Measurements from ENCODE around the gene HNRNPUL2. TPM values are rescaled to one million over a fixed set of nuclear protein-coding genes. Genes with fewer than 3 reads are reported as not detected.
A peak's percentile ranks its signal among the peaks of the same experiment; 100 is the strongest.

HNRNPUL2 gene
- 58.6 TPM for total RNA-seq (ENCODE audit: unreplicated experiment)
- long read RNA-seq, partial matches to known transcripts = 0 of 1 reads
- long read RNA-seq, other reads (novel, unspliced or antisense) = 1 of 1 reads

DNA sequence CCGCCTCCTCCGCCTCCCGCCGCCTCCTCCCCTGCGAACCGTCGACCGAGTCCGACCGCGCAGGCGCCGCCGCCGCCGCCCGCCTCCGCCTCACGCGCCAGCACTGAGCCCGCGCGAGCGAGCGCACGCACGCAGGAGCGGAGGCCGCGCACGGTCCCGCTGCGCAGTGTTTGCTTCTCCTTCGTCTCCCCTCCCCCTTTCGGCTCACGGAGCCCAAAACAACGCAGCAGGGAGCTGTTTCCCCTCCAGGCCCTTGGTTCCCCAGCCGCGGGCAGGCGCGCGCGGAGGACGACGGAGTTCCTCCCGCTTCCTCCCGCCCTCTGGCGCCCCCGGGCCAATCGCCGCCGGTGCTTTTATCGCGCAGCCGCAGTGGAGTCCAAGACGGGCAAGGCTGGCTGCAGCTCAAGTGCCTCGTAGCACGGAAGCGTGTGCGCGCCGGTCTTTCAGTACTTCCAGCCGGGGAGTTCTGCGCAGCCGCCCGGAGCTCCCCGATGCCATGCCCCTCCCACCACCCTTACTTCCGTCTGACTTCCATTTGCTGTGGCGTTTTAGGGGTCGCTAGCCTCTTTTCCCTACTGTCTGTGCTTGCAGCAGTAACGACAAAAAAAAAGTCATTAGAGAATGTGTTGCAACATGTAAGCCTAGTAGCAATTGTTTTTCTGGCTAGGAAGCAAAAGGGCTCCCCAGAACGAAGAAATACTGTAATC, at the start of gene HNRNPUL2:
TSS of gene HNRNPUL2 (minus strand) at position 293 of the 707 bp plus-strand sequence. CDS start 301 bp downstream, outside the sequence.
- H3K36me3 Mint-ChIP-seq (ENCODE audit: unreplicated experiment) = no peaks in the 10 kb centered on the region
- DNase-seq = peak; percentile 98
- peaks cover 19% of the 10 kb centered on the region for H3K4me1 Mint-ChIP-seq (ENCODE audit: low read depth, unreplicated experiment)
- peaks cover 13% of the 10 kb centered on the region for H3K9me3 Mint-ChIP-seq (ENCODE audit: unreplicated experiment)
- peak within 1 kb of the TSS; percentile 96 for H3K27ac Mint-ChIP-seq (ENCODE audit: unreplicated experiment)
- no peak for TF ChIP-seq CTCF (IDR thresholded peaks at IDR 0.05; ENCODE audit: partially characterized antibody, unreplicated experiment)
- peak within 1 kb of the TSS; percentile 99 for H3K4me3 Mint-ChIP-seq (ENCODE audit: unreplicated experiment)
- peaks cover 12% of the 10 kb centered on the region for H3K27me3 Mint-ChIP-seq (ENCODE audit: unreplicated experiment)

GRCh38 chr11:62775646-62776045, 48.4 kb upstream of the HNRNPUL2 start:
- DNase-seq = no peak
- peaks cover 6% of the 10 kb centered on the region for H3K9me3 Mint-ChIP-seq (ENCODE audit: unreplicated experiment)
- H3K36me3 Mint-ChIP-seq (ENCODE audit: unreplicated experiment) = no peaks in the 10 kb centered on the region
- TF ChIP-seq CTCF (IDR thresholded peaks at IDR 0.05; ENCODE audit: partially characterized antibody, unreplicated experiment) = no peak
- no peaks in the 10 kb centered on the region for H3K27me3 Mint-ChIP-seq (ENCODE audit: unreplicated experiment)
- peak overlapping the region; percentile 12 for H3K27ac Mint-ChIP-seq (ENCODE audit: unreplicated experiment)
- peak overlapping the region; percentile 15 for H3K4me3 Mint-ChIP-seq (ENCODE audit: unreplicated experiment)
- peaks cover 2% of the 10 kb centered on the region for H3K4me1 Mint-ChIP-seq (ENCODE audit: low read depth, unreplicated experiment)

DNA sequence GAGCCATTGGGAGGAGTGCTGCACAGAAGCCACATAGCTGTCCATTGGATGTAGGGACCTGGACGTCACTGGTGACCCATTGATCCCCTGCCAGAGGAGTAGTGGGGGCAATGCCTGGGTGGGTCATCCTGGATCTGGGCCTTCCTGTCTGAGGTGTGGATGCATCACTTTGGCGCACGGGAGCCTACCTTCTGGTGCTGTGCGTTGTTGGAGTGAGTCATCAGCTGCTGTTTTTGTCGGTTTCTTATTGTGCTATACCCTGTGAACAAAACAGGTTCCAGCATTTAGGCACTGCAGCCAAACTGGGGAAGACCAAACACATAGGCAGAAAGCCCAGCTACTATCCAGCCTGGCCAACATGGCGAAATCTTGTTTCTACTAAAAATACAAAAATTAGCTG, 47.1 kb upstream of the HNRNPUL2 start:
- H3K27ac Mint-ChIP-seq (ENCODE audit: unreplicated experiment) = no peak overlapping the region
- peaks cover 17% of the 10 kb centered on the region for H3K9me3 Mint-ChIP-seq (ENCODE audit: unreplicated experiment)
- H3K36me3 Mint-ChIP-seq (ENCODE audit: unreplicated experiment) = no peaks in the 10 kb centered on the region
- H3K4me3 Mint-ChIP-seq (ENCODE audit: unreplicated experiment) = no peak overlapping the region
- H3K4me1 Mint-ChIP-seq (ENCODE audit: low read depth, unreplicated experiment) = peaks cover 12% of the 10 kb centered on the region
- no peak for DNase-seq
- no peaks in the 10 kb centered on the region for H3K27me3 Mint-ChIP-seq (ENCODE audit: unreplicated experiment)
- TF ChIP-seq CTCF (IDR thresholded peaks at IDR 0.05; ENCODE audit: partially characterized antibody, unreplicated experiment) = no peak

DNA sequence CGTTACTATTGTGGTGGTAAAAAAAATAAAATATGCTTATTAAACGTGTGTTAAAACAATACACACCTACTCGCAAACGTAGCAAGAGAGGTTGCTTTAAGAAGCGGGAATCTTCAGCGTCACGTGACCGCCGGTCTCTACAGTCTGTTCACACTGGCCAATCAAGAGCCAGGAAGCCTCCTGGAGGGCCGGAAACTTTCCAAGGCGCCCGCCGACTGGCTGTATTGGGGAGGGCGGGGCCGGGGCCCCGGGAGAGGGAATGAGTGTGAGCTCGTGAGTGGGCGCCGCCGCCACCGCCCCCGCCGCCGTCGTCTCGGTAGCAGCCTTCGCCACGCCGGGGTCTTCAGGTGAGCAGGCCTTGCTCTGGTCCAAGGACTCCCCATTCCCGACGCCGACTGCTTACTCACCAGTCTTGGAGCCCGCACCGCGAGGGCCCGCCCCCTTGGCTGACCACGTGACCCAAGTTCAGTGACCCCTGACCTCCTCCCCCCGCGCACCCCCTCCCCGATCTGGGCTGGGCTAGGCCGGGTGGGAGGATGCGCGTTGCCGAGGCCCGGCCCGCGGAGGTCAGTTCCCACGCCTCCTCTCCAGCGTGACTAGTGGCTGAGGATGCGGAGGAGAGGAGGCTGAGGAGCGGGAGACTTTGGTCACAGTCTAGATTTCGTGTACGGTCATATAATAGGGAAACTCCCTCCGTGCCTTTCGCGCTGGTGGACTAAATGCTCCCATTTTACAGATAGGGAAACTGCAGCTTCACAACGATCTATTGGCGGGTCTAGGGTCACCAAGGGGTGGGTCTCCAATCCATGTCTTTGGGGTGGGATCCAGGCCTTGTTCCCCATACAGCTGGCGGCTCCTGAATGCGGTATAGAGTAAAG, 44.1 kb upstream of the HNRNPUL2 start, which contains the start of gene TAF6L:
TSS of gene TAF6L (plus strand) at position 253 of the 878 bp plus-strand sequence. CDS start 4,388 bp downstream, outside the sequence.
- Mint-ChIP-seq H3K27me3 (ENCODE audit: unreplicated experiment) (no peaks in the 10 kb centered on the region), H3K4me1 (ENCODE audit: low read depth, unreplicated experiment) (peaks cover 12% of the 10 kb centered on the region), H3K27ac (ENCODE audit: unreplicated experiment) (peak within 1 kb of the TSS; percentile 98), H3K9me3 (ENCODE audit: unreplicated experiment) (peaks cover 17% of the 10 kb centered on the region), H3K36me3 (ENCODE audit: unreplicated experiment) (no peaks in the 10 kb centered on the region), H3K4me3 (ENCODE audit: unreplicated experiment) (peak within 1 kb of the TSS; percentile 98)
- no peak for TF ChIP-seq CTCF (IDR thresholded peaks at IDR 0.05; ENCODE audit: partially characterized antibody, unreplicated experiment)
- DNase-seq = peak; percentile 96

All from glutamatergic neuron (in vitro differentiated cells).